ENCODE data around the gene KRT13.

GRCh38 chr17:41483991-41484826 is 21.2 kb downstream of the KRT13 start:
- TF ChIP-seq EP300 (conservative IDR thresholded peaks at IDR 0.05; ENCODE audit: poor library complexity, severe bottlenecking) = no peak
- no peak for TF ChIP-seq CTCF (IDR thresholded peaks at IDR 0.05; ENCODE audit: poor library complexity, severe bottlenecking)
- TF ChIP-seq EZH2 (IDR thresholded peaks at IDR 0.05; ENCODE audit: borderline replicate concordance, insufficient read depth, low read length, poor library complexity, severe bottlenecking) = no peak
- no peak for TF ChIP-seq MXI1 (conservative IDR thresholded peaks at IDR 0.05; ENCODE audit: poor library complexity, severe bottlenecking)
- no peak for TF ChIP-seq RAD21 (conservative IDR thresholded peaks at IDR 0.05)

Measured in neural cell (in vitro differentiated cells).